DMS79 (cell line): ENCODE measurements around the gene OR56A4.
"Not testable (repeated sequence)": the region's sequence is repeated elsewhere in the genome, so short reads cannot be mapped to it uniquely, and the experiment has no call there.

Experiments used
- DNase-seq: peaks from one replicate; lab custom pipeline; 2025; lab: John Stamatoyannopoulos, UW

Gene OR56A4

GRCh38 chr11:5960704-5961320 lies 45.9 kb downstream of the OR56A4 start:
- not testable (repeated sequence) for DNase-seq

- no peak for DNase-seq
Measured at GRCh38 chr11:5955586-5955985, 51.2 kb downstream of the OR56A4 start.
